ENCODE measurements around the gene PINLYP.

- TF ChIP-seq ZNF384 (IDR thresholded peaks at IDR 0.05) (no peak), FOXK2 (IDR thresholded peaks at IDR 0.05) (no peak), SP1 (IDR thresholded peaks at IDR 0.05) (no peak), BHLHE40 (IDR thresholded peaks at IDR 0.05; ENCODE audit: borderline replicate concordance) (no peak), PKNOX1 (IDR thresholded peaks at IDR 0.05) (no peak), HDGF (IDR thresholded peaks at IDR 0.05; ENCODE audit: borderline replicate concordance) (no peak), FOXA1 (IDR thresholded peaks at IDR 0.05) (no peak), ARNT (IDR thresholded peaks at IDR 0.05) (no peak), FOXM1 (IDR thresholded peaks at IDR 0.05; ENCODE audit: borderline replicate concordance) (no peak), CTBP1 (IDR thresholded peaks at IDR 0.05; ENCODE audit: borderline replicate concordance) (no peak), ELF4 (IDR thresholded peaks at IDR 0.05) (no peak), TARDBP (IDR thresholded peaks at IDR 0.05) (no peak), SUZ12 (IDR thresholded peaks at IDR 0.05) (no peak), NFRKB (IDR thresholded peaks at IDR 0.05) (no peak)
Measured at GRCh38 chr19:43545276-43545675, 30.3 kb upstream of the PINLYP start.
